ENCODE results near the gene NUMB.

GRCh38 chr14:73272393-73272792 is 186.0 kb downstream of the NUMB start:
- TF ChIP-seq GATA3 (IDR thresholded peaks at IDR 0.05; ENCODE audit: low read depth, low read length) (no peak), GATA2 (IDR thresholded peaks at IDR 0.05; ENCODE audit: low read depth, low read length) (no peak)
